HG03097 (cell line): Measurements from ENCODE around the gene AXL.
"Not testable (repeated sequence)": the region's sequence is repeated elsewhere in the genome, so short reads cannot be mapped to it uniquely, and the experiment has no call there.

ENCODE experiments used
- ATAC-seq: cut with Tn5 transposase; IDR thresholded peaks from one replicate; pipeline ENCODE4 v1.9.1; 2021; ENCODE audit not compliant: unreplicated experiment, low FRiP score

The AXL gene

GRCh38 chr19:41218615-41219507 is at the start of gene AXL:
AXL (plus strand) TSS chr19:41219223; CDS start chr19:41219393, 170 bp downstream.
- ATAC-seq = no peak

GRCh38 chr19:41172297-41173164 is 46.5 kb upstream of the AXL start:
- no peak for ATAC-seq

- no peak for ATAC-seq
Observed at GRCh38 chr19:41174297-41174928, 44.6 kb upstream of the AXL start.

GRCh38 chr19:41175801-41176777 is 42.9 kb upstream of the AXL start:
- ATAC-seq = no peak

- ATAC-seq = not testable (repeated sequence)
Observed at GRCh38 chr19:41180173-41180572, 38.9 kb upstream of the AXL start.

GRCh38 chr19:41186971-41187883 is 31.8 kb upstream of the AXL start:
- ATAC-seq = no peak

GRCh38 chr19:41187884-41188279 is 31.1 kb upstream of the AXL start:
- ATAC-seq = no peak

- no peak for ATAC-seq
Observed at GRCh38 chr19:41189425-41190065, 29.5 kb upstream of the AXL start.

- no peak for ATAC-seq
Observed at GRCh38 chr19:41192574-41193429, 26.2 kb upstream of the AXL start, which contains the start of gene CYP2S1. CYP2S1 (plus strand) TSS chr19:41193219; CDS start chr19:41193265, 46 bp downstream.

- no peak for ATAC-seq
Observed at GRCh38 chr19:41193430-41194156, 25.4 kb upstream of the AXL start.

GRCh38 chr19:41194157-41194552 is 24.9 kb upstream of the AXL start:
- ATAC-seq = no peak

GRCh38 chr19:41195675-41196497 is 23.1 kb upstream of the AXL start:
- no peak for ATAC-seq

GRCh38 chr19:41198559-41198958 is 20.5 kb upstream of the AXL start:
- no peak for ATAC-seq

GRCh38 chr19:41203371-41203770 is 15.7 kb upstream of the AXL start:
- no peak for ATAC-seq

- not testable (repeated sequence) for ATAC-seq
Observed at GRCh38 chr19:41204338-41204737, 14.7 kb upstream of the AXL start.

GRCh38 chr19:41205995-41206394 is 13.0 kb upstream of the AXL start:
- no peak for ATAC-seq
